Measurements from ENCODE around the gene RPL13. TPM values are rescaled to one million over a fixed set of nuclear protein-coding genes. Genes with fewer than 3 reads are reported as not detected.

The RPL13 gene
- total RNA-seq, 2 donors from 2014 or later, result 4,239 to 4,547 TPM

GRCh38 chr16:89606006-89606405 lies 45.5 kb downstream of the RPL13 start:
- Histone ChIP-seq H3K4me3 (no peak overlapping the region), H3K4me1 (peaks cover 0 to 11% of the 10 kb centered on the region in 2 donors), H3K27ac (no peak overlapping the region), H3K27me3 (no peaks in the 10 kb centered on the region), H3K9me3 (no peaks in the 10 kb centered on the region), H3K36me3 (no peaks in the 10 kb centered on the region)
- no peak for TF ChIP-seq CTCF (IDR thresholded peaks at IDR 0.05)
- DNase-seq (ENCODE audit: low spot score), result no peak

GRCh38 chr16:89607453-89607852 lies 47.0 kb downstream of the RPL13 start:
- H3K27ac ChIP-seq, result no peak overlapping the region
- H3K36me3 ChIP-seq, result no peaks in the 10 kb centered on the region
- H3K4me3 ChIP-seq, result no peak overlapping the region
- no peak for TF ChIP-seq CTCF (IDR thresholded peaks at IDR 0.05)
- H3K4me1 ChIP-seq, result peaks cover 0 to 5% of the 10 kb centered on the region in 2 donors
- no peaks in the 10 kb centered on the region for H3K9me3 ChIP-seq
- no peak for DNase-seq (ENCODE audit: low spot score)
- H3K27me3 ChIP-seq, result no peaks in the 10 kb centered on the region

- no peaks in the 10 kb centered on the region for H3K4me1 ChIP-seq
- no peak for DNase-seq (ENCODE audit: low spot score)
- no peak for TF ChIP-seq CTCF (IDR thresholded peaks at IDR 0.05)
- H3K27ac ChIP-seq, result no peak overlapping the region
- no peak overlapping the region for H3K4me3 ChIP-seq
- H3K27me3 ChIP-seq, result no peaks in the 10 kb centered on the region
- H3K36me3 ChIP-seq, result no peaks in the 10 kb centered on the region
- no peaks in the 10 kb centered on the region for H3K9me3 ChIP-seq
Measured at GRCh38 chr16:89607937-89608740, 47.7 kb downstream of the RPL13 start.

- Histone ChIP-seq H3K27me3 (no peaks in the 10 kb centered on the region), H3K4me3 (no peak overlapping the region), H3K9me3 (no peaks in the 10 kb centered on the region), H3K27ac (no peak overlapping the region), H3K4me1 (no peaks in the 10 kb centered on the region), H3K36me3 (no peaks in the 10 kb centered on the region)
- no peak for DNase-seq (ENCODE audit: low spot score)
- no peak for TF ChIP-seq CTCF (IDR thresholded peaks at IDR 0.05)
Measured at GRCh38 chr16:89610108-89610453, 49.6 kb downstream of the RPL13 start.

GRCh38 chr16:89612415-89613166 lies 52.1 kb downstream of the RPL13 start:
- Histone ChIP-seq H3K36me3 (no peaks in the 10 kb centered on the region), H3K27me3 (no peaks in the 10 kb centered on the region)

More at GRCh38 chr16:89612415-89613166, 52.1 kb downstream of the RPL13 start:
- DNase-seq (ENCODE audit: low spot score), result no peak
- Histone ChIP-seq H3K27ac (no peak overlapping the region), H3K4me3 (no peak overlapping the region), H3K9me3 (no peaks in the 10 kb centered on the region), H3K4me1 (no peaks in the 10 kb centered on the region)
- TF ChIP-seq CTCF (IDR thresholded peaks at IDR 0.05), result no peak

All from right atrium auricular region (tissue), 2 donors.